A549 treated with DMSO at 1 μM for 4 hours (cell line): ENCODE results near the gene DHRS11. TPM values are rescaled to one million over a fixed set of nuclear protein-coding genes. Genes with fewer than 3 reads are reported as not detected.

Experiments used
- total RNA-seq: library from RNA; stranded (reverse); fragments of 200-300 nt; extraction: Qiagen RNA extraction; gene quantifications from 5 replicates; pipeline ENCODE4 v1.2.3, GENCODE V29; 2022; ENCODE audit warnings: low read depth

The DHRS11 gene, protein sequence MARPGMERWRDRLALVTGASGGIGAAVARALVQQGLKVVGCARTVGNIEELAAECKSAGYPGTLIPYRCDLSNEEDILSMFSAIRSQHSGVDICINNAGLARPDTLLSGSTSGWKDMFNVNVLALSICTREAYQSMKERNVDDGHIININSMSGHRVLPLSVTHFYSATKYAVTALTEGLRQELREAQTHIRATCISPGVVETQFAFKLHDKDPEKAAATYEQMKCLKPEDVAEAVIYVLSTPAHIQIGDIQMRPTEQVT
- total RNA-seq = 7.3 to 10.4 TPM (median 9.2 TPM) in 5 replicates

DNA sequence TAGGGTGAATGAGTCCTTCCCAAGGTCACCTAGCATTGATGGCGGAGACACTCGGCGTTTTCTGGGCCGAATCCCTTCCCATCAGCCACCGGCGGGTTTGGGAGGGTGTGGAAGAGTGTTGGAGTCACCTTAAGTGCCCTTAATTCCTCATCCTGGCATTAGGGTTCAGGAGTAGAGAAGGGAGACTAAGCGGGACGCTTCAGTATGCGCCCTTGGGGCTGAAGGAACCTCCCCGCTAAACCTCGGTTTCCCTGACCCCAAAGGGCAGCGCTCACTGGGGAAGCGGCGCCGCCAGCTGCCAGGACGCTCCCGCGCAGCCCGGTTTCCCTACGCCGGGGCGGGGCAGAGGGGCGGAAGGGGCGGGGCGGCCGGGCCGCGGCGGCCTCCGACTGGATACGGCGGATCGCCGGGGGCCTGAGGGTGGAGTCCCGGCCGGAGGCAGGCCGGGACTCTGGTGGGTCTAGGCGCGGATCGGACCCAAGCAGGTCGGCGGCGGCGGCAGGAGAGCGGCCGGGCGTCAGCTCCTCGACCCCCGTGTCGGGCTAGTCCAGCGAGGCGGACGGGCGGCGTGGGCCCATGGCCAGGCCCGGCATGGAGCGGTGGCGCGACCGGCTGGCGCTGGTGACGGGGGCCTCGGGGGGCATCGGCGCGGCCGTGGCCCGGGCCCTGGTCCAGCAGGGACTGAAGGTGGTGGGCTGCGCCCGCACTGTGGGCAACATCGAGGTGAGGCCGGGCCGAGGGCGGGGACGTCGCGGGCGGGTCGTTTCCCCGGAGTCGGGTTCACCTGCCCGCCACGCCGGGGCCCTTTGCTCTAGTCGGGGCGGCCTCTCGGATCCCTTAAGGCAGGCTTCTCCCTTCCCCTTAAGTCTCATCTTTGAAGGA lies at the start of gene DHRS11:
Gene DHRS11, plus strand, starts transcription at position 446 of the 882 bp plus-strand sequence. Its CDS starts 131 bp downstream, at position 577.

DNA sequence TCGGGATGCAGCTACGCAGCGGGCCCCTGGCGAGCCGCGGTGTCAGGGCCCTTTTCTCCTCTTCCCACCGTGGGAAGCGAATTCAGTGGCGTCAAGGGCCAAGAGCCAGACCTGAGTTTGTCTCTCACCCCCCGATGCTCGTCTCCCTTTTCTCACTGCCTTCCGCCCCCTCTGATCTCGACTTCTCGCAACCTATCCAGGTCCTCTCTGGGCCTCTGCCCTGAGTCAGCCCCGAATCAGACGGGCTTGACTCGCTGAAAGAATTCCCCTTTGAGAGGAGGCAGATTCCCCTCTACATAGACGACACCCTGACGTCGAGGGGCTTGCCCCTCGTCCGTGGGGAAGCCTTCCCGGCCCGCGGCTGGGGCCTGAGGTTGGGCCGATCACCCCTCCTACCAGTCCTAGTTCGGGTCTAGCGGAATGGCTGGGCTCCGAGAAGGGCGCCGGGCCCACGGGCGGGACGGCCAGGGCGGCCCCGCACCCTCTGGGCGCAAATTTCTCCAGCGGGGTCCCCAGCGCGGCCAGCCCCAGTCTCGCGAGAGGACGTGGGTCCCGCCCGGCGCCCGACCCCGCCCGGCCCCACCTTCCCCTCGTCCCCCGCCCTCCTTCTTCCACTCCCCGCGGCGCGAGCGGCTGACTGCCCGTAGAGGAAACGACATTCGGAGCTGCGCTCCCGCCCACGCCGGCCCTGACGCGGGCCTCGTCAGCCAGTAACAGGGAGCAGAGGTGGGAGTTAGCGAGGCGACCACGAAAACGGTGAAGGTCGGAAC lies 47.2 kb upstream of the DHRS11 start, which contains the start of gene GGNBP2:
Gene GGNBP2, plus strand, starts transcription at position 613 of the 770 bp plus-strand sequence. CDS start 806 bp downstream, outside the sequence.

DNA sequence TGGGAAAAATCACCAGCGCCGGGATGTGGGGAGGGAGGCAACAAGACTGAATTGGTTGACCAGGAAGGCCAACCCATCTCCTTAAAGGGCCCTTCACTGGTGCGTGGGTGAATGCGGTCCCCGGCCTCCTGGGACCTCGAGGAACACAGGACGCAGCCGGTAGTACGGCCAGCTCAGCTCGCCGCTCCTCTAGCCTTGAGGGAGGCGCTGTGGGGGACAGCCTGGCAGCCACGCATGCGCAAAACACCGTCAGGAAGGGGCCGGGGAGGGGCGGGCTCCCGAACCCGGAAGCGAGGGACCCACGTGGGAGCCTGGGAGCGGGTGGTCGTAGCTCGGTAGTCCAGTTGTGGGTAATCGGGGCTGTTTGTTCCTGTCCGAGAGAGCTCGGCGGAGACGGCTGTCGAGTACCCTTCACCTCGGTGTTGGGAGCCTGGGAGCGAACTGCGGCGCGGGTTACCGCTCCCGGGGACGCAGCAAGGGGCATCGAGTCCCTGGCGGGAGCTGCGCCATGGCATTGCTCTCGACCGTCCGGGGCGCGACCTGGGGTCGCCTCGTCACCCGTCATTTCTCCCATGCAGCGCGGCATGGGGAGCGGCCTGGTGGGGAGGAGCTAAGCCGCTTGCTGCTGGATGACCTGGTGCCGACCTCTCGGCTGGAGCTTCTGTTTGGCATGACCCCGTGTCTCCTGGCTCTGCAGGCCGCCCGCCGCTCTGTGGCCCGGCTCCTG lies 9.8 kb downstream of the DHRS11 start, which contains the start of gene MRM1:
Gene MRM1, plus strand, starts transcription at position 281 of the 727 bp plus-strand sequence. Its CDS starts 228 bp downstream, at position 509.

Other genes starting within 250 kb of the DHRS11 start
- not detected in 5 replicates for gene TBC1D3H, start 203.4 kb upstream of the DHRS11 start, total RNA-seq
- gene ZNHIT3, start 105.2 kb upstream of the DHRS11 start, total RNA-seq = 81.8 to 91.9 TPM (median 87.6 TPM) in 5 replicates
- gene MYO19, start 57.0 kb upstream of the DHRS11 start, total RNA-seq = 60.8 to 66.2 TPM (median 63.0 TPM) in 5 replicates
- 27.0 to 29.4 TPM (median 27.8 TPM) in 5 replicates for gene PIGW, start 56.9 kb upstream of the DHRS11 start, total RNA-seq
- gene GGNBP2, start 47.0 kb upstream of the DHRS11 start, total RNA-seq = 57.2 to 65.3 TPM (median 63.2 TPM) in 5 replicates
- gene MRM1, start 9.7 kb downstream of the DHRS11 start, total RNA-seq = 13.7 to 20.6 TPM (median 20.0 TPM) in 5 replicates